Osteoblast (primary cell): ENCODE results near the gene SSTR5. TPM values are rescaled to one million over a fixed set of nuclear protein-coding genes. Genes with fewer than 3 reads are reported as not detected.
A peak's percentile ranks its signal among the peaks of the same experiment; 100 is the strongest.

Source experiments
- DNase-seq: peaks from one replicate; pipeline ENCODE4 v3.0.0; 2011; ENCODE audit warnings: low spot score, mixed read lengths; ENCODE audit not compliant: insufficient read length; ENCODE audit errors: missing footprints
- H2AFZ ChIP-seq: 2 replicates; pipeline ENCODE4 v1.6.0; 2011; ENCODE audit warnings: mild to moderate bottlenecking, low read length
- H3K27ac ChIP-seq: 2 replicates; pipeline ENCODE4 v1.5.1; 2011; ENCODE audit warnings: mild to moderate bottlenecking, low read depth, low read length, moderate library complexity
- H3K27me3 ChIP-seq: 2 replicates; pipeline ENCODE4 v1.6.0; 2012; ENCODE audit warnings: mild to moderate bottlenecking, control low read depth, inconsistent platforms, low read length, moderate library complexity; ENCODE audit not compliant: insufficient read depth
- H3K36me3 ChIP-seq: 2 replicates; pipeline ENCODE4 v1.5.1; 2011; ENCODE audit warnings: mild to moderate bottlenecking, low read length, control low read depth, moderate library complexity; ENCODE audit not compliant: insufficient read depth
- H3K4me1 ChIP-seq: 2 replicates; pipeline ENCODE4 v1.5.1; 2011; ENCODE audit warnings: mild to moderate bottlenecking, low read length, control low read depth, moderate library complexity; ENCODE audit not compliant: insufficient read depth
- H3K4me2 ChIP-seq: 2 replicates; pipeline ENCODE4 v1.6.0; 2011; ENCODE audit warnings: mild to moderate bottlenecking, low read length; ENCODE audit not compliant: insufficient read depth
- H3K4me3 ChIP-seq: fragments of 200-600 bp; sonication (generic); 3 replicates; pipeline ENCODE4 v1.5.1; 2012; ENCODE audit warnings: mild to moderate bottlenecking, low read length, inconsistent platforms; ENCODE audit not compliant: insufficient read depth
- H3K79me2 ChIP-seq: 2 replicates; pipeline ENCODE4 v1.6.0; 2012; ENCODE audit warnings: mild to moderate bottlenecking, low read length, control low read depth, inconsistent platforms; ENCODE audit not compliant: insufficient read depth
- H3K9me3 ChIP-seq: 2 replicates; pipeline ENCODE4 v1.5.1; 2011; ENCODE audit warnings: low read depth, low read length, control low read depth
- H4K20me1 ChIP-seq: 2 replicates; pipeline ENCODE4 v1.6.0; 2012; ENCODE audit warnings: mild to moderate bottlenecking, low read length, control low read depth; ENCODE audit not compliant: insufficient read depth
- CTCF ChIP-seq: IDR thresholded peaks from 2 replicates; pipeline ENCODE4 v1.5.1; 2011; ENCODE audit warnings: mild to moderate bottlenecking, low read depth, low read length, moderate library complexity; ENCODE audit errors: extremely low read depth
- total RNA-seq: library from RNA; depleted of rRNA; stranded (reverse); fragments of >200 nt; gene quantifications from 2 replicates; pipeline ENCODE4 v1.2.3, GENCODE V29; 2012

Gene SSTR5
- total RNA-seq, 1 donor: not detected

GRCh38 chr16:1078579-1079021 lies 6.1 kb downstream of the SSTR5 start:
- H3K27ac ChIP-seq: no peak overlapping the region
- H3K4me1 ChIP-seq: peaks cover 4% of the 10 kb centered on the region
- H3K27me3 ChIP-seq: peaks cover 59% of the 10 kb centered on the region
- no peak overlapping the region for H3K4me2 ChIP-seq
- no peaks in the 10 kb centered on the region for H4K20me1 ChIP-seq
- no peak overlapping the region for H3K4me3 ChIP-seq
- no peaks in the 10 kb centered on the region for H3K36me3 ChIP-seq
- H3K79me2 ChIP-seq: no peaks in the 10 kb centered on the region
- no peak overlapping the region for H2AFZ ChIP-seq
- H3K9me3 ChIP-seq: no peaks in the 10 kb centered on the region
- peak; percentile 99 for DNase-seq
- TF ChIP-seq CTCF: no peak

GRCh38 chr16:1079341-1079740 lies 6.8 kb downstream of the SSTR5 start:
- TF ChIP-seq CTCF: no peak
- DNase-seq: no peak

GRCh38 chr16:1079786-1080525 lies 7.4 kb downstream of the SSTR5 start:
- no peak for TF ChIP-seq CTCF
- no peak overlapping the region for H3K27ac ChIP-seq
- H2AFZ ChIP-seq: no peak overlapping the region
- peaks cover 6% of the 10 kb centered on the region for H3K9me3 ChIP-seq
- no peak overlapping the region for H3K4me2 ChIP-seq
- no peak for DNase-seq
- H3K4me1 ChIP-seq: peaks cover 4% of the 10 kb centered on the region
- H3K36me3 ChIP-seq: no peaks in the 10 kb centered on the region
- H3K79me2 ChIP-seq: no peaks in the 10 kb centered on the region
- H4K20me1 ChIP-seq: no peaks in the 10 kb centered on the region
- H3K27me3 ChIP-seq: peaks cover 61% of the 10 kb centered on the region
- H3K4me3 ChIP-seq: no peak overlapping the region

More at GRCh38 chr16:1079341-1079740, 6.8 kb downstream of the SSTR5 start:
- H3K79me2 ChIP-seq: no peaks in the 10 kb centered on the region
- no peaks in the 10 kb centered on the region for H3K36me3 ChIP-seq
- no peaks in the 10 kb centered on the region for H4K20me1 ChIP-seq
- no peak overlapping the region for H3K4me2 ChIP-seq
- peaks cover 4% of the 10 kb centered on the region for H3K4me1 ChIP-seq
- no peak overlapping the region for H2AFZ ChIP-seq
- peaks cover 61% of the 10 kb centered on the region for H3K27me3 ChIP-seq
- peaks cover 2% of the 10 kb centered on the region for H3K9me3 ChIP-seq
- H3K27ac ChIP-seq: no peak overlapping the region
- no peak overlapping the region for H3K4me3 ChIP-seq

- Histone ChIP-seq H4K20me1 (no peaks in the 10 kb centered on the region), H3K27me3 (peaks cover 54% of the 10 kb centered on the region), H3K4me1 (peaks cover 4% of the 10 kb centered on the region), H2AFZ (no peak overlapping the region), H3K79me2 (no peaks in the 10 kb centered on the region), H3K4me3 (no peak overlapping the region), H3K9me3 (peaks cover 9% of the 10 kb centered on the region), H3K27ac (no peak overlapping the region), H3K36me3 (no peaks in the 10 kb centered on the region), H3K4me2 (no peak overlapping the region)
- DNase-seq: no peak
- no peak for TF ChIP-seq CTCF
Observed at GRCh38 chr16:1080801-1081733, 8.5 kb downstream of the SSTR5 start.
